Parathyroid adenoma (tissue), 2 donors: Measurements from ENCODE around the gene ARSD.
"Not testable (repeated sequence)": the region's sequence is repeated elsewhere in the genome, so short reads cannot be mapped to it uniquely, and the experiment has no call there.

Experiments used
- H2AFZ ChIP-seq: fragments of 300-600 bp; sonication (generic); one replicate; pipeline ENCODE4 v1.7.0; 2017; ENCODE audit warnings: antibody characterized with exemption, mild to moderate bottlenecking
- H3K27ac ChIP-seq: fragments of 300-600 bp; sonication (generic); one replicate; pipeline ENCODE4 v1.7.0; 2017
- H3K27me3 ChIP-seq: fragments of 300-600 bp; sonication (generic); one replicate; pipeline ENCODE4 v1.7.0; 2017; ENCODE audit warnings: low read length; ENCODE audit not compliant: control insufficient read depth, insufficient read depth
- H3K36me3 ChIP-seq: fragments of 300-600 bp; sonication (generic); one replicate; pipeline ENCODE4 v1.7.0; 2017; ENCODE audit warnings: low read length; ENCODE audit not compliant: control insufficient read depth, insufficient read depth
- H3K4me1 ChIP-seq: fragments of 300-600 bp; sonication (generic); one replicate; pipeline ENCODE4 v1.7.0; 2017; ENCODE audit warnings: control low read depth
- H3K4me2 ChIP-seq: fragments of 300-600 bp; sonication (generic); one replicate; pipeline ENCODE4 v1.7.0; 2017; ENCODE audit warnings: low read length
- H3K4me3 ChIP-seq: fragments of 300-600 bp; sonication (generic); one replicate; pipeline ENCODE4 v1.7.0; 2017; ENCODE audit warnings: low read depth, low read length
- H3K79me2 ChIP-seq: fragments of 300-600 bp; sonication (generic); one replicate; pipeline ENCODE4 v1.7.0; 2017; ENCODE audit warnings: control low read depth
- H3K9ac ChIP-seq: fragments of 300-600 bp; sonication (generic); one replicate; pipeline ENCODE4 v1.7.0; 2017; ENCODE audit warnings: mild to moderate bottlenecking
- H3K9me3 ChIP-seq: fragments of 300-600 bp; sonication (generic); one replicate; pipeline ENCODE4 v1.7.0; 2017; ENCODE audit warnings: low read length; ENCODE audit not compliant: control insufficient read depth
- CTCF ChIP-seq: fragments of 300-600 bp; sonication (generic); IDR thresholded peaks from one replicate; pipeline ENCODE4 v1.7.0; 2017; ENCODE audit warnings: antibody characterized with exemption, mild to moderate bottlenecking
- donor health status: primary hyperparathyroidism.

Gene ARSD

DNA sequence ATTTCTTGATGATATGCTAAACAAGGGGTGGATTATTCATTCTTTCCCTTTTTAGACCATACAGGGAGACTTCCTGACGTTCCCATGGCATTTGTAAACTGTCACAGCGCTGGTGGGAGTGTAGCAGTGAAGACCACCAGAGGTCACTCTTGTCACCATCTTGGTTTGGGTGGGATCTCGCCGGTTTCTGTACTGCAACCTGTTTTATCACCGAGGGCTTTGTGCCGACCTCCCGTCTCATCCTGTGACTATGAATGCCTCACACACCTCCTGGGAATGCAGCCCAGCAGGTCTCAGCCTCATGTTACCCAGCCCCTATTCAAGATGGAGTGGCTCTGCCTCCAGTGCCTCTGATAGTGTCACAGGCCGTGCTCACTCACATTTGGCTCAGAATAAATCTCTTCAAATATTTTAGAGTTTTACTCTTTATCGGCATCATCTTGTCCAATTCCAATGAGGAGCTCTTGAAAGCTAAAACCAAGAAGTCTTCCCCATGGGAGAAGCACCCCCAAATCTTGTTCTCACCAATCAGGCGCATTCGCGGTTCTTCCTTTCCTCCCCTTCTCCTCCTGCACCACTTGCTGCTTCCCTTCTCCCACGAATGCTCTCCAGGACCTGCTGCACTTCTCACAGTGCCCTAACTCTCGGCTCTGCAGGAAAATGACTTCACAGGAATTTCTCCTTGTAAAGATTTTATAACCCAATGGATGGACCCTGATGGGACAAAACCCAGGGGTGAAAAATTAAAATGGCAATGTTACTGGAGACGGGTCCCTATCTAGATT is 39.2 kb downstream of the ARSD start:
- H3K27me3 ChIP-seq, H3K4me1 ChIP-seq, H3K27ac ChIP-seq, H3K36me3 ChIP-seq, H3K9ac ChIP-seq, H3K79me2 ChIP-seq, H3K9me3 ChIP-seq: not testable (repeated sequence)
- H2AFZ ChIP-seq, result peak overlapping the region; percentile 74
- peak overlapping the region; percentile 75 for H3K4me2 ChIP-seq
- peak overlapping the region; percentile 49 for H3K4me3 ChIP-seq

DNA sequence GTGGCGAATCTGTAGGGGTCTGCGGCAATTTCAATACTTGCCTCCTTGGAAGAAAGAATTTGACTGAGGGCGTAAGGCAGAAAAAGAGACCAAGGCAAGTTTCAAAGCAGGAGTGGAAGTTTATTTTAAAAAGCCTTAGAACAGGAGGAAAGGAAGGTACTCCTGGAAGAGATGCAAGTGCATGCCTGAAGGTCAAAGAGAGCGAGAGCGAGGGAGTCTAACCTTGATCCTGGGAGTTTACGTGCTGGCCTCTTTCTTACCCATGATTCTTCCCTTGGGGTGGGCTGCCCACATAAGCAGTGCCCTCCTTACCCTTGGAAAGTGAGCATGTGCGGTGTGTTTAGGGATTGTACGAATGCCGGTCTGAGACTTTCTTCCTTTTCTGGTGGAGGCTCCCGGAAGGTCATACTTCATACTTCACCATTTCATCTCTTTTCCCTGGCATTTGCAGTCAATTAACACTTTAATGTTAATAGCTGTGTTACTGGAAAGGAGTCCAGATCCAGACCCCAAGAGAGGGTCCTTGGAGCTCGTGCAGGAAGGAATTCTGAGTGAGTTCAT is 40.0 kb downstream of the ARSD start:
- no peak for TF ChIP-seq CTCF
- Histone ChIP-seq H3K27ac (no peak overlapping the region), H3K9ac (no peak overlapping the region)

DNA sequence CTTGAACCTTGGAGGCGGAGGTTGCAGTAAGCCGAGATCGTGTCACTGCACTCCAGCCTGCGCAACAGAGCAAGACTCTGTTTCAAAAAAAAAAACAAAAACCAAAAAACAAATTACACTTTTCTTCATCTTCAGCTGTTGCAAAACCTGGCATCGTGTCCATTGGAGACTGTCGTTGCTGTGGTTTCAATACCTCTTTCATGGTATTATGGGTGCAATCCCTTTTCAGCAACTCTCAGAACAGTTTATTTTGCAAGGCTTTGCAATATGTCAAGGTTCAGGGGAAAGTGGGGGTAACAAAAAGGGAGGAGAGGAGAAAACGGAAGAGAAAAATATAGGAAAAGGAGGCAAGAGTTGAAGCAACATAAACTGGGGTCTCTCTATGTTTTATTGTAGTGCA is 40.8 kb downstream of the ARSD start:
- no peak overlapping the region for H2AFZ ChIP-seq
- no peaks in the 10 kb centered on the region for H3K4me1 ChIP-seq
- no peaks in the 10 kb centered on the region for H3K36me3 ChIP-seq
- H3K9ac ChIP-seq, result no peak overlapping the region
- H3K4me3 ChIP-seq, result no peak overlapping the region
- H3K79me2 ChIP-seq, result no peaks in the 10 kb centered on the region
- H3K27me3 ChIP-seq, result no peaks in the 10 kb centered on the region
- no peak overlapping the region for H3K27ac ChIP-seq
- no peak overlapping the region for H3K4me2 ChIP-seq
- no peak for TF ChIP-seq CTCF
- no peaks in the 10 kb centered on the region for H3K9me3 ChIP-seq

More for the DNA sequence above, 40.0 kb downstream of the ARSD start:
- Histone ChIP-seq H3K27me3 (no peaks in the 10 kb centered on the region), H3K4me2 (peak overlapping the region; percentile 75), H3K4me1 (no peaks in the 10 kb centered on the region), H3K9me3 (no peaks in the 10 kb centered on the region), H3K79me2 (no peaks in the 10 kb centered on the region), H3K36me3 (no peaks in the 10 kb centered on the region), H2AFZ (peak overlapping the region; percentile 74), H3K4me3 (peak overlapping the region; percentile 49)

DNA sequence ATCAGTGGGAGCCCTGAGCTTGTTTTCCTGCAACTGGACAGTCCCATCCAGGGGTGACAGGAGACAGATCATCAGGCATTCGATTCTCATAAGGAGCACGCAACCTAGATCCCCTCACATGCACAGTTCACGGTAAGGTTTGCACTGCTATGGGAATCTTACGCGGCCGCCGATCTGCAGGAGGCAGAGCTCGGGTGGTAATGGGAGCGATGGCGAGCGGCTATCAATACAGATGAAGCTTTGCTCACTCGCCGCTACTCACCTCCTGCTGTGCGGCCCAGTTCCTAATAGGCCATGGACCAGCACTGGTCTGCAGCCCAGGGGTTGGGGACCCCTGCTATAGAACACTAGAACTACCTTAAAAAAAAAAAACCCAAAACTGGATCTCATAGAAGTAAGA is 45.4 kb downstream of the ARSD start:
- no peaks in the 10 kb centered on the region for H3K4me1 ChIP-seq

DNA sequence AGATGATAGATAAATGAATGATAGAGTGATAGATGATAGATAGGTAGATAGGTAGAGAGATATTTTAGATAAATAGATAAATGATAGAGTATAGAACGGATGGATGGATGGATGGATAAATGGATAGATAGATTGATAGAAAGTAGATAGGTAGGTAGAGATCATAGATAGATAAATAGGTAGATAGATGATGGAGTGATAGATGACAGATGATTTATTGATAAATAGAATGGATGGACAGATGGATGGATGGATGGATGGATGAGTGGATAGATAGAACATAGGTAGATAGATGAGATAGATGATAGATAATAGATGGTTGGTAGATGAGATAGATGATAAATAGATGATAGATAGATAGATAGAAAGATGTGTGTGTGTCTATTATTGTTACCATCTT is 49.5 kb downstream of the ARSD start:
- H3K9me3 ChIP-seq, result no peaks in the 10 kb centered on the region
- no peak overlapping the region for H2AFZ ChIP-seq
- H3K27ac ChIP-seq, result no peak overlapping the region
- no peak overlapping the region for H3K4me3 ChIP-seq
- no peak overlapping the region for H3K9ac ChIP-seq
- H3K4me2 ChIP-seq, result no peak overlapping the region
- no peak for TF ChIP-seq CTCF
- H3K36me3 ChIP-seq, result no peaks in the 10 kb centered on the region
- no peaks in the 10 kb centered on the region for H3K27me3 ChIP-seq
- H3K4me1 ChIP-seq, result no peaks in the 10 kb centered on the region
- H3K79me2 ChIP-seq, result no peaks in the 10 kb centered on the region

More for the DNA sequence above, 45.4 kb downstream of the ARSD start:
- no peaks in the 10 kb centered on the region for H3K9me3 ChIP-seq
- H3K27me3 ChIP-seq, result no peaks in the 10 kb centered on the region
- H3K36me3 ChIP-seq, result no peaks in the 10 kb centered on the region
- H3K79me2 ChIP-seq, result no peaks in the 10 kb centered on the region
- no peak for TF ChIP-seq CTCF
- H3K4me3 ChIP-seq, result no peak overlapping the region
- no peak overlapping the region for H3K27ac ChIP-seq
- H3K9ac ChIP-seq, result no peak overlapping the region
- no peak overlapping the region for H2AFZ ChIP-seq
- H3K4me2 ChIP-seq, result no peak overlapping the region
